CD14-positive monocyte (primary cell): ENCODE data around the gene BBC3. TPM values are rescaled to one million over a fixed set of nuclear protein-coding genes. Genes with fewer than 3 reads are reported as not detected.

Source experiments
- DNase-seq, 3 donors: peaks; one replicate each; pipeline ENCODE4 v3.0.0-alpha.2; 2011 to 2022
- H2AFZ ChIP-seq: 2 replicates; pipeline ENCODE4 v1.6.0; 2012; ENCODE audit warnings: mild to moderate bottlenecking, low read depth, low read length, inconsistent platforms; ENCODE audit not compliant: insufficient read depth, poor library complexity, severe bottlenecking
- H3K27ac ChIP-seq, 2 donors: 1 replicate in 1 of 2; 2 replicates in 1 of 2; pipeline ENCODE4 v1.5.1; 2012 to 2013; ENCODE audit warnings: low read length in 2 of 2, control low read depth in 1 of 2, inconsistent platforms in 1 of 2, low read depth in 1 of 2, mild to moderate bottlenecking in 1 of 2
- H3K27me3 ChIP-seq, 2 donors: one replicate each; pipeline versions ENCODE4 v1.6.0 to v1.6.1; 2011 to 2013; ENCODE audit warnings: low read length in 2 of 2; ENCODE audit not compliant: control insufficient read depth in 2 of 2, insufficient read depth in 2 of 2
- H3K36me3 ChIP-seq, 2 donors: replicated peaks in 1 of 2; 1 replicate in 1 of 2; 2 replicates in 1 of 2; pipeline versions ENCODE4 v1.5.1 to v1.6.1; 2012 to 2013; ENCODE audit warnings: low read length in 2 of 2, control low read depth in 1 of 2, inconsistent platforms in 1 of 2, mild to moderate bottlenecking in 1 of 2; ENCODE audit not compliant: insufficient read depth in 2 of 2, control insufficient read depth in 1 of 2
- H3K4me1 ChIP-seq, 2 donors: 1 replicate in 1 of 2; 2 replicates in 1 of 2; pipeline versions ENCODE4 v1.5.1 to v1.6.1; 2012 to 2013; ENCODE audit warnings: low read length in 2 of 2, control low read depth in 1 of 2, inconsistent platforms in 1 of 2, mild to moderate bottlenecking in 1 of 2, moderate library complexity in 1 of 2; ENCODE audit not compliant: insufficient read depth in 2 of 2, control insufficient read depth in 1 of 2
- H3K4me2 ChIP-seq: replicated peaks from 2 replicates; pipeline ENCODE3; 2012; ENCODE audit warnings: low read length, moderate library complexity, mild to moderate bottlenecking; ENCODE audit not compliant: poor library complexity, severe bottlenecking; ENCODE audit errors: extremely low read depth
- H3K4me3 ChIP-seq, 3 experiments: fragments of 200-600 bp in 1 of 3; sonication (generic) in 1 of 3; replicated peaks in 1 of 3; 1 replicate in 2 of 3; 2 replicates in 1 of 3; pipeline ENCODE4 v1.5.1; 2011 to 2013; ENCODE audit warnings: low read length in 3 of 3, mild to moderate bottlenecking in 3 of 3, control low read depth in 2 of 3, low read depth in 2 of 3, inconsistent platforms in 1 of 3, moderate library complexity in 1 of 3
- H3K79me2 ChIP-seq: 2 replicates; pipeline ENCODE4 v1.6.0; 2012; ENCODE audit warnings: mild to moderate bottlenecking, control low read depth, inconsistent platforms, low read length, moderate library complexity; ENCODE audit not compliant: insufficient read depth
- H3K9ac ChIP-seq: 2 replicates; pipeline ENCODE4 v1.6.0; 2017; ENCODE audit warnings: low read length, mild to moderate bottlenecking; ENCODE audit not compliant: insufficient read depth, poor library complexity, severe bottlenecking
- H3K9me3 ChIP-seq, 2 donors: replicated peaks in 1 of 2; 1 replicate in 1 of 2; 2 replicates in 1 of 2; pipeline versions ENCODE4 v1.5.1 to v1.6.1; 2012 to 2013; ENCODE audit warnings: low read length in 2 of 2, control low read depth in 1 of 2; ENCODE audit not compliant: control insufficient read depth in 1 of 2, insufficient read depth in 1 of 2
- H4K20me1 ChIP-seq: 2 replicates; pipeline ENCODE4 v1.6.0; 2012; ENCODE audit warnings: mild to moderate bottlenecking, low read length, control low read depth, moderate library complexity; ENCODE audit not compliant: insufficient read depth
- H3K27ac Mint-ChIP-seq, 7 donors: one replicate each; pipeline ENCODE4 v1.8.0; 2020; ENCODE audit warnings: mild to moderate bottlenecking in 7 of 7, mixed read lengths in 7 of 7, moderate library complexity in 6 of 7, inconsistent platforms in 2 of 7
- H3K27me3 Mint-ChIP-seq, 3 donors: one replicate each; pipeline ENCODE4 v1.8.0; 2021 to 2022; ENCODE audit warnings: low read depth in 3 of 3, mild to moderate bottlenecking in 3 of 3, mixed read lengths in 3 of 3, moderate library complexity in 3 of 3, inconsistent platforms in 1 of 3
- H3K36me3 Mint-ChIP-seq, 2 donors: one replicate each; pipeline ENCODE4 v1.8.0; 2020; ENCODE audit warnings: mixed read lengths in 2 of 2, inconsistent platforms in 1 of 2, mild to moderate bottlenecking in 1 of 2
- H3K4me1 Mint-ChIP-seq: one replicate; pipeline ENCODE4 v1.8.0; 2020; ENCODE audit warnings: mild to moderate bottlenecking, mixed read lengths
- H3K4me3 Mint-ChIP-seq, 2 donors: one replicate each; pipeline ENCODE4 v1.8.0; 2020; ENCODE audit warnings: mild to moderate bottlenecking in 2 of 2, mixed read lengths in 2 of 2, moderate library complexity in 1 of 2
- H3K9me3 Mint-ChIP-seq, 7 donors: one replicate each; pipeline ENCODE4 v1.8.0; 2020 to 2022; ENCODE audit warnings: mixed read lengths in 7 of 7, mild to moderate bottlenecking in 6 of 7, moderate library complexity in 6 of 7, inconsistent platforms in 2 of 7
- CTCF ChIP-seq: fragments of 200-600 bp; IDR thresholded peaks from one replicate; pipeline ENCODE4 v1.8.0; 2022; ENCODE audit warnings: antibody characterized with exemption, mild to moderate bottlenecking
- WGBS: methylation state at CpG from one replicate; pipeline ENCODE4 v1.1.5; 2013; ENCODE audit warnings: missing lambda C conversion rate; ENCODE audit not compliant: insufficient coverage; 5-methylcytosine and 5-hydroxymethylcytosine counted together
- intact Hi-C, 2 donors: fragments of 100-400 bp; cut with micrococcal nuclease; formaldehyde crosslinking; loops; one replicate each; pipeline versions ENCODE4 v1.15.0 to v1.15.1; 2023
- polyA plus RNA-seq, 3 donors: library from polyadenylated mRNA; depleted of rRNA in 1 of 3; unstranded in 2 of 3; stranded (reverse) in 1 of 3; fragments of 300-500 nt in 2 of 3; fragments of >200 nt in 1 of 3; fragmentation: Illumina TruSeq in 2 of 3; gene quantifications; 1 replicate in 2 of 3; 2 replicates in 1 of 3; pipeline ENCODE4 v1.2.3, GENCODE V29; 2012 to 2021

The BBC3 gene
- polyA plus RNA-seq, 3 donors: 2.5 to 17.4 (median 4.8) TPM

GRCh38 chr19:47269596-47269995 is 38.6 kb upstream of the BBC3 start:
- intact Hi-C loops: no loop called here
- H3K27ac Mint-ChIP-seq: peak overlapping the region in 1 of 7 donors; percentile 21
- H3K36me3 Mint-ChIP-seq: peaks cover 53 to 71% of the 10 kb centered on the region in 2 donors
- WGBS: 100% methylated on average over 3 of the region's 7 CpGs
- no peaks in the 10 kb centered on the region for H3K27me3 Mint-ChIP-seq
- Histone ChIP-seq H4K20me1 (peaks cover 4% of the 10 kb centered on the region), H3K79me2 (no peaks in the 10 kb centered on the region), H3K4me2 (no peak overlapping the region), H3K4me3 (no peak overlapping the region), H3K9ac (no peak overlapping the region), H3K9me3 (no peaks in the 10 kb centered on the region), H3K27me3 (no peaks in the 10 kb centered on the region), H3K36me3 (peaks cover 55 to 61% of the 10 kb centered on the region in 2 donors), H3K4me1 (peaks cover 8 to 24% of the 10 kb centered on the region in 2 donors), H3K27ac (no peak overlapping the region), H2AFZ (no peak overlapping the region)
- DNase-seq: no peak
- no peaks in the 10 kb centered on the region for H3K9me3 Mint-ChIP-seq
- peaks cover 16% of the 10 kb centered on the region for H3K4me1 Mint-ChIP-seq
- no peak for TF ChIP-seq CTCF
- no peak overlapping the region for H3K4me3 Mint-ChIP-seq

- H3K27ac Mint-ChIP-seq: peak overlapping the region in 1 of 7 donors; percentile 36
- Histone ChIP-seq H4K20me1 (peaks cover 4% of the 10 kb centered on the region), H3K9ac (no peak overlapping the region), H3K27ac (no peak overlapping the region), H3K79me2 (no peaks in the 10 kb centered on the region), H3K4me3 (no peak overlapping the region), H3K4me1 (peaks cover 7 to 16% of the 10 kb centered on the region in 2 donors), H3K9me3 (no peaks in the 10 kb centered on the region), H3K36me3 (peaks cover 65 to 71% of the 10 kb centered on the region in 2 donors), H3K27me3 (no peaks in the 10 kb centered on the region), H2AFZ (no peak overlapping the region), H3K4me2 (no peak overlapping the region)
- peaks cover 60 to 83% of the 10 kb centered on the region in 2 donors for H3K36me3 Mint-ChIP-seq
- no peaks in the 10 kb centered on the region for H3K27me3 Mint-ChIP-seq
- H3K9me3 Mint-ChIP-seq: no peaks in the 10 kb centered on the region
- H3K4me1 Mint-ChIP-seq: peaks cover 15% of the 10 kb centered on the region
- H3K4me3 Mint-ChIP-seq: no peak overlapping the region
- intact Hi-C loops: no loop called here
- no peak for TF ChIP-seq CTCF
- WGBS: 89% methylated on average over 5 of the region's 6 CpGs
- no peak for DNase-seq
Observed at GRCh38 chr19:47268028-47268427, 37.0 kb upstream of the BBC3 start.
